ENCODE measurements around the gene TXNRD2. TPM values are rescaled to one million over a fixed set of nuclear protein-coding genes. Genes with fewer than 3 reads are reported as not detected.

Gene TXNRD2
- total RNA-seq, 1 experiment from 2014 or later = 39.9 TPM

- intact Hi-C loops (cut with micrococcal nuclease) = no loop called here
- no TSS peak for BruUV-seq (replicated peaks)
- Mint-ChIP-seq H3K36me3 (ENCODE audit: insufficient read depth, unreplicated experiment) (peaks cover 7% of the 10 kb centered on the region), H3K9me3 (ENCODE audit: unreplicated experiment) (no peaks in the 10 kb centered on the region), H3K4me1 (ENCODE audit: insufficient read depth, unreplicated experiment) (peaks cover 14% of the 10 kb centered on the region), H3K27me3 (ENCODE audit: insufficient read depth, unreplicated experiment) (no peaks in the 10 kb centered on the region), H3K4me3 (ENCODE audit: unreplicated experiment) (no peak overlapping the region), H3K27ac (ENCODE audit: low read depth, unreplicated experiment) (no peak overlapping the region)
- TF ChIP-seq CTCF (IDR thresholded peaks at IDR 0.05; ENCODE audit: unreplicated experiment) = no peak
- no peak for DNase-seq (ENCODE audit: unreplicated experiment)
- ChIA-PET POLR2A (no interaction called here), CTCF (interaction anchor here (1.0 kb wide), 1 partner anchor 143 kb away, joined by 6 read pairs; no protein-coding TSS in a partner anchor)
These were observed 68.9 kb downstream of the TXNRD2 start for GRCh38 chr22:19872779-19873137.

DNA sequence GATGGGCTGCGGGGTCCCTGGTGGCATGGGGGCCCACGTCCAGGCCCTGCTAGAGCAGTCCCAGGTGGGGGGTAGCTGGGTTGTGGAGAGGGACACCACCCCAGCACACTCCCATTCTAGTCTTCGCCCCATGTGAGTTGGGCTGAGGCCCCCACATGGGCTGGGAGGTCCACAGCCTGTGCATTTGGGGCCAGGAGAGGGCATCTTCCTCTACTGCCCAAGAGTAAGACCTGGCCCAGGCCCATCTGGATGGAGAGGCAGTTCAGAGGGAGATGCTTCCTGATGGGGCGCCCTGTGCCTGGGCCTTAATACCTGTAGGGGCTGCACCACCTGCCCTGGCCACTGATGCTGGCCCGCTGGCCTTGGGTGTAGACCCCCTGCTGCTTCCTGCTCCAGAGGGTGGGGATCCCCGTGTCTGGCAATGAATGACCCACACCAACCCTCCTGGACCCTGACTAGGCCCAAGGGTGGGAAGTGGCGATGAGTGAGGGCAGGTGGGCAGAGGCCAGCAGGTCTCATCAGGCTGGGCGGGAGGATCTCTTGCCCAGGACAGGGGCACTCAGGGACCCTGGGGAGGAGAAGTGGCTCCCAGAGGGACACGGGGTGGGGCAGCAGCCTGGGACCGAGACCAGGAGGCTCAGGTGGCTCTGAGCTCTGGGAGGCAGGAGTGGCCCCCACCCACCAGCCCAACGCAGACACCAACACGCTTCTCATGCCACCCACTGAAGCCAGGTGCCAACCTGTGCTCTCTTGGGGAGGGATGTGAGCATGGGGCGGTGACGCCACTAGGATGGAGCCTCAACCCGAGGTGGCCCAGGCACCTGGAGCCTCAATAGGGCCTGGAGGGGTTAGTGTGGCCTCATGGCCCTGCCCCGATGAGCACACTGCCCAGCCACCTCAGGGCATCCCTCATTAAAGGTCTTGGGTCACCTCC is 69.5 kb downstream of the TXNRD2 start:
- no TSS peak for BruUV-seq (replicated peaks)
- no peak for DNase-seq (ENCODE audit: unreplicated experiment)
- CTCF ChIA-PET = interaction anchor here (1.5 kb wide), 1 partner anchor 141 kb away, joined by 4 read pairs; no protein-coding TSS in a partner anchor
- Mint-ChIP-seq H3K27me3 (ENCODE audit: insufficient read depth, unreplicated experiment) (no peaks in the 10 kb centered on the region), H3K36me3 (ENCODE audit: insufficient read depth, unreplicated experiment) (peaks cover 7% of the 10 kb centered on the region), H3K4me1 (ENCODE audit: insufficient read depth, unreplicated experiment) (peaks cover 8% of the 10 kb centered on the region), H3K9me3 (ENCODE audit: unreplicated experiment) (no peaks in the 10 kb centered on the region), H3K4me3 (ENCODE audit: unreplicated experiment) (no peak overlapping the region), H3K27ac (ENCODE audit: low read depth, unreplicated experiment) (no peak overlapping the region)
- POLR2A ChIA-PET = no interaction called here
- intact Hi-C loops (cut with micrococcal nuclease) = no loop called here
- no peak for TF ChIP-seq CTCF (IDR thresholded peaks at IDR 0.05; ENCODE audit: unreplicated experiment)

DNA sequence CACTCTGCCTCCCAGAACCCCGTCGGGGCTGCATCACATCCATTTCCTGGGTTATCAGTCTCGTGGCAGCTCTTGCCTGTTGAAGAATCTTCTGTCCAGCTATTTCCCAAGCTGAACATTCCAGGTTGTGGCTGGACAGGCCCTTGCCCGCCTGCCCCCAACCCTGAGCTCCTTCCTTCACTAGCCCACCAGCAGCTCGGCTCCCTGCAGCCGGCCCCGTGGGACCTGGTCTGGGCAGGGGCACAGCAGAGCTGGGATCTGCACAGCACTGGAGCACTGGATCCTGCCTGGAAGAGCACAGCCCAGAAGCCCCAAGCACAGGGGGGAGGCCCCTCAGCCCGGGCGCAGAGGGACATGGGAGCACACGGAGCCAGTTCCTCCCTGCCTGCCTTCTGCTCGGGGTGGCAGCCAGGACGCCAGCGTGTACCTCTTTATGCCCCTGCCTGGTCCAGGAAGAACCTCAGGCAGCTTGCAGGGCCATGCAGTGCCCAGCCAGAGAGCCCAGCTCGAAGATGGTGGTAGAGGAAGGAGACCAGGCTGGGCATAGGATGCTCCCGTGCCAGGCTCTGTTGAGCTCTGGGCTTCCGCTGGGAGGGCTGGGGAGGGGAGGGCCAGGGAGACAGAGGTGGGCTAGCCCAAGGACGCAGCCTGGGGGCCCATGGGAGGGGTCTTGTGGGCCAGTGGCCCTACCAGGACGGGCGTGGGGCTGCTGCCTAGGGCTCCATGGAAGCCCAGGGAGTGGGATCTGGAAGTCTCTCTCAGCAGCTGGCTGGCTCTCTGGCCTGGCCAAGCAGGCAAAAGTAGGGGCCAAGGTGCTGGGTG is 70.4 kb downstream of the TXNRD2 start:
- Mint-ChIP-seq H3K4me3 (ENCODE audit: unreplicated experiment) (no peak overlapping the region), H3K27ac (ENCODE audit: low read depth, unreplicated experiment) (no peak overlapping the region), H3K27me3 (ENCODE audit: insufficient read depth, unreplicated experiment) (no peaks in the 10 kb centered on the region), H3K4me1 (ENCODE audit: insufficient read depth, unreplicated experiment) (peaks cover 8% of the 10 kb centered on the region), H3K9me3 (ENCODE audit: unreplicated experiment) (no peaks in the 10 kb centered on the region), H3K36me3 (ENCODE audit: insufficient read depth, unreplicated experiment) (peaks cover 7% of the 10 kb centered on the region)
- POLR2A ChIA-PET = interaction anchor here (3.1 kb wide), 1 partner anchor 16 kb away, joined by 16 read pairs; the partner anchor contains the start of genes GNB1L and RTL10
- TF ChIP-seq CTCF (IDR thresholded peaks at IDR 0.05; ENCODE audit: unreplicated experiment) = no peak
- DNase-seq (ENCODE audit: unreplicated experiment) = no peak
- intact Hi-C loops (cut with micrococcal nuclease) = no loop called here
- CTCF ChIA-PET = interaction anchor here (0.6 to 1.5 kb wide), 2 partner anchors 140 to 710 kb away, joined by 4 to 5 read pairs; no protein-coding TSS in a partner anchor
- no TSS peak for BruUV-seq (replicated peaks)
